ENCODE measurements around the gene SERHL2. TPM values are rescaled to one million over a fixed set of nuclear protein-coding genes. Genes with fewer than 3 reads are reported as not detected.

Gene SERHL2
- total and polyA plus RNA-seq, 2 experiments from 2014 or later, result 1.5 to 2.1 TPM

- Histone ChIP-seq H3K4me3 (peak overlapping the region; percentile 99), H3K4me2 (peak overlapping the region; percentile 48), H3K79me2 (replicated peaks; ENCODE audit: insufficient read depth) (peaks cover 40% of the 10 kb centered on the region), H3K27me3 (ENCODE audit: insufficient read depth) (no peaks in the 10 kb centered on the region), H3K36me3 (ENCODE audit: insufficient read depth) (no peaks in the 10 kb centered on the region), H3K4me1 (ENCODE audit: insufficient read depth) (peaks cover 15% of the 10 kb centered on the region; the same call in 1 of the 2 replicates), H3K27ac (ENCODE audit: low read depth) (peak overlapping the region; percentile 56), H2AFZ (no peak overlapping the region), H3K9me2 (ENCODE audit: insufficient read depth) (no peaks in the 10 kb centered on the region), H4K20me1 (replicated peaks; ENCODE audit: insufficient read depth) (peaks cover 20% of the 10 kb centered on the region), H3F3A (replicated peaks; ENCODE audit: low read depth) (peaks cover 5% of the 10 kb centered on the region)
- TF ChIP-seq ETS1 (IDR thresholded peaks at IDR 0.05) (peak; percentile 82), STAT1 (IDR thresholded peaks at IDR 0.05; ENCODE audit: unreplicated experiment) (no peak), NANOG (IDR thresholded peaks at IDR 0.05; ENCODE audit: borderline replicate concordance) (peak; percentile 61; the same call in 1 of the 2 replicates), ZNF331 (CRISPR knock-in tag; IDR thresholded peaks at IDR 0.05; ENCODE audit: low read depth) (peak; percentile 47; the same call in 1 of the 2 replicates), EZH2 (IDR thresholded peaks at IDR 0.05; ENCODE audit: low read depth, unreplicated experiment) (no peak), POLR2AphosphoS5 (IDR thresholded peaks at IDR 0.05; ENCODE audit: low read depth) (peak; percentile 100), REST (IDR thresholded peaks at IDR 0.05; ENCODE audit: unreplicated experiment) (no peak), EZH2phosphoT487 (IDR thresholded peaks at IDR 0.05; ENCODE audit: unreplicated experiment) (no peak), JUNB (IDR thresholded peaks at IDR 0.05; ENCODE audit: unreplicated experiment) (peak; percentile 64), CREB1 (CRISPR knock-in tag; IDR thresholded peaks at IDR 0.05; ENCODE audit: low read depth) (peak; percentile 74), ZNF462 (CRISPR knock-in tag; IDR thresholded peaks at IDR 0.05) (peak; percentile 58; the same call in 1 of the 2 replicates), ZNF114 (CRISPR knock-in tag; IDR thresholded peaks at IDR 0.05) (no peak; the same call in 1 of the 2 replicates)
- TF ChIP-seq, protein P1, sequence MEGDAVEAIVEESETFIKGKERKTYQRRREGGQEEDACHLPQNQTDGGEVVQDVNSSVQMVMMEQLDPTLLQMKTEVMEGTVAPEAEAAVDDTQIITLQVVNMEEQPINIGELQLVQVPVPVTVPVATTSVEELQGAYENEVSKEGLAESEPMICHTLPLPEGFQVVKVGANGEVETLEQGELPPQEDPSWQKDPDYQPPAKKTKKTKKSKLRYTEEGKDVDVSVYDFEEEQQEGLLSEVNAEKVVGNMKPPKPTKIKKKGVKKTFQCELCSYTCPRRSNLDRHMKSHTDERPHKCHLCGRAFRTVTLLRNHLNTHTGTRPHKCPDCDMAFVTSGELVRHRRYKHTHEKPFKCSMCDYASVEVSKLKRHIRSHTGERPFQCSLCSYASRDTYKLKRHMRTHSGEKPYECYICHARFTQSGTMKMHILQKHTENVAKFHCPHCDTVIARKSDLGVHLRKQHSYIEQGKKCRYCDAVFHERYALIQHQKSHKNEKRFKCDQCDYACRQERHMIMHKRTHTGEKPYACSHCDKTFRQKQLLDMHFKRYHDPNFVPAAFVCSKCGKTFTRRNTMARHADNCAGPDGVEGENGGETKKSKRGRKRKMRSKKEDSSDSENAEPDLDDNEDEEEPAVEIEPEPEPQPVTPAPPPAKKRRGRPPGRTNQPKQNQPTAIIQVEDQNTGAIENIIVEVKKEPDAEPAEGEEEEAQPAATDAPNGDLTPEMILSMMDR (conservative IDR thresholded peaks at IDR 0.05; ENCODE audit: low read depth in 2 of 2), result 0 out of 4 replicates have a peak, but pooled peaks of 1 of the 2 experiments have one; percentile 2
- peak overlapping the region; percentile 90 for H3K4me3 Mint-ChIP-seq
- H3K36me3 Mint-ChIP-seq (ENCODE audit: low read depth), result peaks cover 27% of the 10 kb centered on the region
- peak overlapping the region; percentile 100 for H3K27ac Mint-ChIP-seq
- H3K9me3 Mint-ChIP-seq, result no peaks in the 10 kb centered on the region; the same call in 2 of the 3 replicates
- ATAC-seq (peak; percentile 81), DNase-seq (ENCODE audit: low spot score) (peak; percentile 95)
- H3K4me1 Mint-ChIP-seq, result peaks cover 37% of the 10 kb centered on the region
- H3K27me3 Mint-ChIP-seq (ENCODE audit: insufficient read depth, low read depth, poor library complexity), result peaks cover 41% of the 10 kb centered on the region
Measured at GRCh38 chr22:42615092-42615859, 61.5 kb downstream of the SERHL2 start.

Data from GM23338 (cell line).